Transverse colon (tissue), 4 donors: Measurements from ENCODE around the gene CPEB4.

ENCODE experiments used
- CTCF ChIP-seq, 5 experiments: fragments of 200-600 bp in 3 of 5; fragments of 450-650 bp in 2 of 5; sonication (generic) in 3 of 5; IDR thresholded peaks; 1 replicate in 2 of 5; 2 replicates in 3 of 5; pipeline ENCODE4 v1.5.1; 2016 to 2017; ENCODE audit warnings: antibody characterized with exemption in 5 of 5, inconsistent platforms in 3 of 5, mild to moderate bottlenecking in 2 of 5, moderate library complexity in 1 of 5
- EP300 ChIP-seq: sonication (generic); formaldehyde crosslinking; IDR thresholded peaks from one replicate; pipeline ENCODE4 v1.6.1; 2017; ENCODE audit warnings: antibody characterized with exemption, low read depth
- POLR2A ChIP-seq: fragments of 450-650 bp; IDR thresholded peaks from one replicate; pipeline ENCODE4 v1.6.1; 2016; ENCODE audit warnings: antibody characterized with exemption, mild to moderate bottlenecking, moderate library complexity
- POLR2AphosphoS5 ChIP-seq, 3 donors: sonication (generic); formaldehyde crosslinking; IDR thresholded peaks; one replicate each; pipeline ENCODE4 v1.6.1; 2016; ENCODE audit warnings: antibody characterized with exemption in 3 of 3

DNA sequence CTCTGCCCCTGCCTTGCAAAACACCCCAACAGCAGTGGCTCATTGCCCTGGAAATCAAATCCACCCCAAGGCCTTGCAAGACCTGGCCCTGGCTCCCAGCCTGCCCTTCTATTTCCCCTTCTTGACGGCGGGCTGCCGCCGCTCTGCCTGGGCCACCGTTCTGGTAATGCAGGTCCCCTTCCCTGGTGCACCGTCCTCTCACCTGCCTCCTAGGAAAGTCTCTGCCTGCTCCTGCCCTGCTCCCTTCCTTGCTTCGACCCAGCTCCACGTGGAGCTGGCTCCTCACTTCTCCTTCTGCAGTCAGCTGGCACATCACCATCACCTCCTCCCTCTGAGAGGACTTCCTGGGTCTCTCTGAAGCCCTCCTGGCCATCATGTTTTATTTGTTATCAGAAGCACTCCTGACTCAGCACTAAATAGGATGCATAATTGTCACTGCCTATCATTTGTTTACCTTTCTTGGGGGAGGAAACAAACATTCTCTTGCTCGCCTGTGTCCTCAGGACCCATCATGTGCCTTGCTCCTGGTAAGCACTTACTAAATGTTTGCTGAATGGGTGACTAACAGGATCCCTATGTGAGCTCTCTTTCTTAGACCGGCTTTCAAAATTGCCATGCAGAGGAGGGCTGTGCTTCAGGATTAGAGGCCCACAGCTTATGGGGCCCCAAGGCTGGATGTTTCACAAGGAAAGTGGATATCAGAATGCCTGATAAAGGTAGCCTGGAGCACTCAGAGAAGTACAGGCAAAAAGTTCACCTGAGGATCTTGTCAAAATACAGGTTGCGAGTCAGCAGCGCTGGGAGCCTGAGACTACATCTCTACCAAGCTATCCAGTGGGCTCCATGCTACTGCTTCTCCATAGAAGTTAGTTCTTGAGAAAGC, 81.3 kb downstream of the CPEB4 start:
- no peak for TF ChIP-seq POLR2A
- no peak for TF ChIP-seq CTCF (IDR thresholded peaks at IDR 0.05)
- TF ChIP-seq POLR2AphosphoS5 (IDR thresholded peaks at IDR 0.05): no peak
- no peak for TF ChIP-seq EP300
